A172 (cell line): ENCODE data around the gene NKAIN2. TPM values are rescaled to one million over a fixed set of nuclear protein-coding genes. Genes with fewer than 3 reads are reported as not detected.
"Not testable (repeated sequence)": the region's sequence is repeated elsewhere in the genome, so short reads cannot be mapped to it uniquely, and the experiment has no call there.

Source experiments
- DNase-seq: peaks from one replicate; pipeline ENCODE4 v3.0.0-alpha.2; 2015; ENCODE audit warnings: low spot score
- total RNA-seq: library from RNA; depleted of rRNA; stranded (reverse); fragments of >200 nt; shearing (Covaris generic); gene quantifications from 2 replicates; pipeline ENCODE4 v1.2.3, GENCODE V29; 2014

The NKAIN2 gene
- total RNA-seq, 1 experiment from 2014 or later, result not detected

- DNase-seq, result no peak
Measured at GRCh38 chr6:124078169-124078568, 274.5 kb downstream of the NKAIN2 start.

GRCh38 chr6:124080483-124080882 is 276.8 kb downstream of the NKAIN2 start:
- no peak for DNase-seq

GRCh38 chr6:124090491-124090890 is 286.8 kb downstream of the NKAIN2 start:
- no peak for DNase-seq

GRCh38 chr6:124099520-124099919 is 295.9 kb downstream of the NKAIN2 start:
- DNase-seq, result no peak

GRCh38 chr6:124110514-124110913 is 306.8 kb downstream of the NKAIN2 start:
- DNase-seq, result no peak

GRCh38 chr6:124119596-124119995 is 315.9 kb downstream of the NKAIN2 start:
- DNase-seq, result no peak

GRCh38 chr6:124123617-124124209 is 320.0 kb downstream of the NKAIN2 start:
- DNase-seq, result no peak

GRCh38 chr6:124131259-124131658 is 327.6 kb downstream of the NKAIN2 start:
- DNase-seq, result peak; percentile 61

GRCh38 chr6:124131779-124132178 is 328.1 kb downstream of the NKAIN2 start:
- DNase-seq, result peak; percentile 7

- peak; percentile 6 for DNase-seq
Measured at GRCh38 chr6:124132256-124132655, 328.6 kb downstream of the NKAIN2 start.

GRCh38 chr6:124142852-124143251 is 339.2 kb downstream of the NKAIN2 start:
- no peak for DNase-seq

- no peak for DNase-seq
Measured at GRCh38 chr6:124143435-124143834, 339.8 kb downstream of the NKAIN2 start.

- no peak for DNase-seq
Measured at GRCh38 chr6:124147621-124148020, 344.0 kb downstream of the NKAIN2 start.

- DNase-seq, result no peak
Measured at GRCh38 chr6:124148236-124148957, 344.7 kb downstream of the NKAIN2 start.

- DNase-seq, result no peak
Measured at GRCh38 chr6:124149646-124150045, 346.0 kb downstream of the NKAIN2 start.

- no peak for DNase-seq
Measured at GRCh38 chr6:124158024-124158423, 354.4 kb downstream of the NKAIN2 start.

- no peak for DNase-seq
Measured at GRCh38 chr6:124163676-124164075, 360.0 kb downstream of the NKAIN2 start.

- DNase-seq, result no peak
Measured at GRCh38 chr6:124164343-124164742, 360.7 kb downstream of the NKAIN2 start.

- not testable (repeated sequence) for DNase-seq
Measured at GRCh38 chr6:124167249-124167648, 363.6 kb downstream of the NKAIN2 start.

- DNase-seq, result no peak
Measured at GRCh38 chr6:124190256-124190655, 386.6 kb downstream of the NKAIN2 start.

- no peak for DNase-seq
Measured at GRCh38 chr6:124193132-124193531, 389.5 kb downstream of the NKAIN2 start.

- DNase-seq, result no peak
Measured at GRCh38 chr6:124197148-124197547, 393.5 kb downstream of the NKAIN2 start.

GRCh38 chr6:124199286-124199685 is 395.6 kb downstream of the NKAIN2 start:
- no peak for DNase-seq

- no peak for DNase-seq
Measured at GRCh38 chr6:124200661-124201060, 397.0 kb downstream of the NKAIN2 start.
